ENCODE data around the gene PASD1. TPM values are rescaled to one million over a fixed set of nuclear protein-coding genes. Genes with fewer than 3 reads are reported as not detected.

PASD1 gene
- polyA plus RNA-seq, 2 donors: not detected

DNA sequence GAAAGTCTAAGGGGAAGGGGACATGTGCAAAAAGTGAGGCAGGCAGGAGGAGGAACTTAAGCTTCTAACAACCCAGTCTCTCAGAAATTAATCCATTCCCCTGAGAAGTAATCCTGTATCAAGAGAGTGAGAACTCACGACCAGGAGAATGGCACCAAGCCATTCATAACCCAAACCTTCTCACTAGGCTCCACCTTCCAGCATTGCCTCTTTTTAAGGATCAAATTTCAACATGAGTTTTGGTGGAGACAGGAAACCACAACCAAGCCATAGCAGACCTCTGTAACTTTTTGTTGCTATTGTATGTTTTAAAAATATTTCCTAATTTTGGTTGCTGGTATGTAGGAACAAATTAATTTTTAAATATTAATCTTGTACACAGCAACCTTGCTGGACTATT is 32.8 kb downstream of the PASD1 start:
- Histone ChIP-seq H3K4me3 (ENCODE audit: low read depth in 1 of 2, low read length in 2 of 2) (no peak overlapping the region), H3K9me3 (ENCODE audit: control insufficient read depth in 2 of 2, insufficient read depth in 1 of 2, low read depth in 1 of 2, low read length in 1 of 2) (no peaks in the 10 kb centered on the region), H3K4me1 (ENCODE audit: control insufficient read depth in 2 of 2, insufficient read depth in 2 of 2, low read length in 1 of 2) (no peaks in the 10 kb centered on the region), H3K36me3 (ENCODE audit: control insufficient read depth in 2 of 2, insufficient read depth in 2 of 2, low read length in 1 of 2) (no peaks in the 10 kb centered on the region), H3K27ac (ENCODE audit: low read depth in 2 of 2, low read length in 1 of 2) (no peak overlapping the region), H3K27me3 (ENCODE audit: control insufficient read depth in 1 of 2, insufficient read depth in 2 of 2, low read length in 2 of 2) (no peaks in the 10 kb centered on the region)
- 0 to 11% methylated on average over 1 of the region's 1 CpG for WGBS, 2 donors

DNA sequence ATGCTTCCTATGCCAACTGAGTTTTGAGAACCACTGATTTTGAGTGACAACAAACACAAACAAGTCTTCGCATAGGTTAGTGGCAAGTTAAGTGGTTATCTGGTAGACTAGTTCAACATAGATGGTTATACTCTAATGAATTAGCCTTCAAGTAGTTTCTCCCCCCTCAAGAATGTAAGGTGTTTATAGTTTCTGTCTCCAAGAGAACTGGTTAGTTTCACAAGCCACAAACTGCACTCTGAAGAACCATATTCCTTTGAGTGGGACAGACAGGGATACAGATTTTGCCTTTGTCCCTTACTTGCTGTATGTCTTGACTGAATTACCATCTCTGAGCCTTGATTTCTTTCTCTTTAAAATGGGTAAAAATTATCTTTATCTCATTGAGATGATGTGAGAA is 41.5 kb downstream of the PASD1 start:
- H3K4me3 ChIP-seq (ENCODE audit: low read depth in 1 of 2, low read length in 2 of 2): no peak overlapping the region
- no peaks in the 10 kb centered on the region for H3K36me3 ChIP-seq (ENCODE audit: control insufficient read depth in 2 of 2, insufficient read depth in 2 of 2, low read length in 1 of 2)
- H3K4me1 ChIP-seq (ENCODE audit: control insufficient read depth in 2 of 2, insufficient read depth in 2 of 2, low read length in 1 of 2): no peaks in the 10 kb centered on the region
- H3K27ac ChIP-seq (ENCODE audit: low read depth in 2 of 2, low read length in 1 of 2): no peak overlapping the region
- no peaks in the 10 kb centered on the region for H3K27me3 ChIP-seq (ENCODE audit: control insufficient read depth in 1 of 2, insufficient read depth in 2 of 2, low read length in 2 of 2)
- H3K9me3 ChIP-seq (ENCODE audit: control insufficient read depth in 2 of 2, insufficient read depth in 1 of 2, low read depth in 1 of 2, low read length in 1 of 2): no peaks in the 10 kb centered on the region
- WGBS, 2 donors: 76 to 85% methylated on average over 1 of the region's 1 CpG

DNA sequence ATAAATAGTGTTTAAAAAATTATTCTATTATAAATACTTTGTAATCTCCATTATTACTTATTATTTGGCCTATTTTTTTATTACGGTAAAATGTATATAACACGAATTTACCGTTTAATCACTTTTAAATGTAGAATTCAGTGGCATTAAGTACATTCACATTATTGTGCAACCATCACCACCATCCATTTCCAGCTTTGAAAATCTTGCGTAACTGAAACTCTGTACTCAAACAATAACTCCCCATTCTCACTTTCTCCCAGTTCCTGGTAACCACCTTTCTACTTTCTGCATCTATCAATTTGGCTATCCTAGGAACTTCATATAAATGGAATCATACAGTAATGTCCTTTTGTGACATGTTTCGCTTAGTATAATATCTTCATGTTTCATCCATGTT is 45.7 kb downstream of the PASD1 start:
- 80 to 87% methylated on average over 5 of the region's 5 CpGs for WGBS, 2 donors
- no peaks in the 10 kb centered on the region for H3K4me1 ChIP-seq (ENCODE audit: control insufficient read depth in 2 of 2, insufficient read depth in 2 of 2, low read length in 1 of 2)
- H3K36me3 ChIP-seq (ENCODE audit: control insufficient read depth in 2 of 2, insufficient read depth in 2 of 2, low read length in 1 of 2): no peaks in the 10 kb centered on the region
- H3K9me3 ChIP-seq (ENCODE audit: control insufficient read depth in 2 of 2, insufficient read depth in 1 of 2, low read depth in 1 of 2, low read length in 1 of 2): no peaks in the 10 kb centered on the region
- no peak overlapping the region for H3K4me3 ChIP-seq (ENCODE audit: low read depth in 1 of 2, low read length in 2 of 2)
- H3K27ac ChIP-seq (ENCODE audit: low read depth in 2 of 2, low read length in 1 of 2): no peak overlapping the region
- no peaks in the 10 kb centered on the region for H3K27me3 ChIP-seq (ENCODE audit: control insufficient read depth in 1 of 2, insufficient read depth in 2 of 2, low read length in 2 of 2)

DNA sequence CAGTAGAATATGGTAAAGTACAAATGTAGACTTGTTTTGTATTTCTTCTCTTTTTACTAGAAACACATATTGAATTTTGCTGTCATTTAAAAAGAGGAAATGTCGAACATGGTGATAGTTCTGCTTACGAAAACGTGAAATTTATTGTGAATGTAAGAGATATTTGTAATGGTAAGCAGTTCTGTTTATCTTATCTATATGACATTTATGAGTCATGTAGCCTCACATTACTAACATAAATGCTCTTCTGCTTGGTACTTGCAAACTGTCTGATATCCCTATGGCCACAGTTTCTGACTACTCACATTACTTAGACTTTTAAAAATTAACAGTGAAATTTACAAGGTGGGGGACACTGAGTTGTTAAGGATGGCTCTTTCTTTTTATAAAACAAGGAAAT is 57.9 kb downstream of the PASD1 start:
- Histone ChIP-seq H3K27me3 (ENCODE audit: control insufficient read depth in 1 of 2, insufficient read depth in 2 of 2, low read length in 2 of 2) (peaks cover 0 to 5% of the 10 kb centered on the region in 2 donors), H3K4me3 (ENCODE audit: low read depth in 1 of 2, low read length in 2 of 2) (no peak overlapping the region), H3K9me3 (ENCODE audit: control insufficient read depth in 2 of 2, insufficient read depth in 1 of 2, low read depth in 1 of 2, low read length in 1 of 2) (no peaks in the 10 kb centered on the region), H3K36me3 (ENCODE audit: control insufficient read depth in 2 of 2, insufficient read depth in 2 of 2, low read length in 1 of 2) (no peaks in the 10 kb centered on the region), H3K4me1 (ENCODE audit: control insufficient read depth in 2 of 2, insufficient read depth in 2 of 2, low read length in 1 of 2) (no peaks in the 10 kb centered on the region), H3K27ac (ENCODE audit: low read depth in 2 of 2, low read length in 1 of 2) (no peak overlapping the region)
- 57 to 79% methylated on average over 3 of the region's 3 CpGs for WGBS, 2 donors

DNA sequence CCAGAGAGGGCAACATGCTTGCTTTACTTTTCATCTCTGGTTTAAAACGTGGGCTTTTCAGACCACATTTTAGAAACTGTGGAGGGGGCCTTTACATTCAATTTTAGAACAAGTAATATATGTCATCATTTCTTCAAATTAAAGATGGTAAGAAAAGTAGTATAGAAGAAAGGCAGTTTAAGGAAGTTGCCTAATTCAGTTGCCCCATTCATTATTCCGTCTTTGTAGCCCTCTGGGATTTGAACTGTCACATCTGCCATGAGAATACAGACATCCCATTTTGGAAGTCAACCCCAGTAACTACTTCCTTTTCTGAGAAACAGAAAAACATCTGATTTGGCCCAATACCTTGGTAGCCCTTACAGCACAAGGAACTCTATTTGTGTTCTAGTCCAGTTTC is 61.2 kb downstream of the PASD1 start:
- Histone ChIP-seq H3K4me3 (ENCODE audit: low read depth in 1 of 2, low read length in 2 of 2) (no peak overlapping the region), H3K9me3 (ENCODE audit: control insufficient read depth in 2 of 2, insufficient read depth in 1 of 2, low read depth in 1 of 2, low read length in 1 of 2) (no peaks in the 10 kb centered on the region), H3K27ac (ENCODE audit: low read depth in 2 of 2, low read length in 1 of 2) (no peak overlapping the region), H3K4me1 (ENCODE audit: control insufficient read depth in 2 of 2, insufficient read depth in 2 of 2, low read length in 1 of 2) (no peaks in the 10 kb centered on the region), H3K27me3 (ENCODE audit: control insufficient read depth in 1 of 2, insufficient read depth in 2 of 2, low read length in 2 of 2) (peaks cover 0 to 3% of the 10 kb centered on the region in 2 donors), H3K36me3 (ENCODE audit: control insufficient read depth in 2 of 2, insufficient read depth in 2 of 2, low read length in 1 of 2) (no peaks in the 10 kb centered on the region)
- WGBS, 2 donors: 42 to 51% methylated on average over 2 of the region's 2 CpGs

DNA sequence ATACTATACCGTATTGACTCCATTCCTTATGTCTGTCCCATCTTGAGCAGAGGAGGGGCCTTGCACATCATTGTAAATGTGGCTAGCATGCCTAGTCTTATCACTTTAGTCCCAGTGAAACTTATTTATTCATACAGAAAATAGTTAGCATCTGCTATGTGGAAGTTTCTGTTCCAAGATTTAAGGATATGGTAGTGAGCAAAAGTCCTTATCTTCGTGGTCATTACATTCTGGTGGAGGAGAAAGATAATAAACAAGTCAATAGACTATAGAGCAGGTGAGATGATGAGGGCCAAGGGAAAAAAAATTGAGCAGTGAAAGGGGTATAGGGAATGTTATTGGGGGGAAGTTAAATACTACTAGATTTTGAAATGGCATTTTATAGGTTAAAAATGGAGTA is 68.3 kb downstream of the PASD1 start:
- Histone ChIP-seq H3K27me3 (ENCODE audit: control insufficient read depth in 1 of 2, insufficient read depth in 2 of 2, low read length in 2 of 2) (no peaks in the 10 kb centered on the region), H3K27ac (ENCODE audit: low read depth in 2 of 2, low read length in 1 of 2) (no peak overlapping the region), H3K4me1 (ENCODE audit: control insufficient read depth in 2 of 2, insufficient read depth in 2 of 2, low read length in 1 of 2) (no peaks in the 10 kb centered on the region), H3K9me3 (ENCODE audit: control insufficient read depth in 2 of 2, insufficient read depth in 1 of 2, low read depth in 1 of 2, low read length in 1 of 2) (no peaks in the 10 kb centered on the region), H3K4me3 (ENCODE audit: low read depth in 1 of 2, low read length in 2 of 2) (no peak overlapping the region), H3K36me3 (ENCODE audit: control insufficient read depth in 2 of 2, insufficient read depth in 2 of 2, low read length in 1 of 2) (no peaks in the 10 kb centered on the region)
- 65 to 77% methylated on average over 2 of the region's 2 CpGs for WGBS, 2 donors

DNA sequence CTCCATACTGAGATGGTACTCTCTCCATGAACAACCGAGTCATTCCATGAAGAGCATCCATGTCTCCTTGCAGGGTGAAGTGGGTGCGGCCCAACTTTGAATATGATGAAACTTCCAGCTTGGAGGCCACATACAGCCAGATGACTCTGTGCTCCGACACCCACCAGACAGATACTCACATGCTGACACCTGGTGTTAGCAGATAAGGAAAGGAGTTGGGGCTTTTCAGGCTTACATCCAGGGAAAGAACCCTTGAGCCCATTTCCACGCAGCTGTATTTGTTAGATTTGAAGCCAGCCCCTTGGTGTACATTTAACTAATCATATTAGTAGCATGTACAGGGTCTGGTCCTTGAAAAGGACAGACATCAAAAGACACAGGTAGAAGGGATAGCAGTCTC is 69.7 kb downstream of the PASD1 start:
- Histone ChIP-seq H3K9me3 (ENCODE audit: control insufficient read depth in 2 of 2, insufficient read depth in 1 of 2, low read depth in 1 of 2, low read length in 1 of 2) (no peaks in the 10 kb centered on the region), H3K4me3 (ENCODE audit: low read depth in 1 of 2, low read length in 2 of 2) (no peak overlapping the region), H3K27ac (ENCODE audit: low read depth in 2 of 2, low read length in 1 of 2) (no peak overlapping the region), H3K27me3 (ENCODE audit: control insufficient read depth in 1 of 2, insufficient read depth in 2 of 2, low read length in 2 of 2) (no peaks in the 10 kb centered on the region), H3K4me1 (ENCODE audit: control insufficient read depth in 2 of 2, insufficient read depth in 2 of 2, low read length in 1 of 2) (no peaks in the 10 kb centered on the region), H3K36me3 (ENCODE audit: control insufficient read depth in 2 of 2, insufficient read depth in 2 of 2, low read length in 1 of 2) (no peaks in the 10 kb centered on the region)
- 65 to 84% methylated on average over 4 of the region's 4 CpGs for WGBS, 2 donors

DNA sequence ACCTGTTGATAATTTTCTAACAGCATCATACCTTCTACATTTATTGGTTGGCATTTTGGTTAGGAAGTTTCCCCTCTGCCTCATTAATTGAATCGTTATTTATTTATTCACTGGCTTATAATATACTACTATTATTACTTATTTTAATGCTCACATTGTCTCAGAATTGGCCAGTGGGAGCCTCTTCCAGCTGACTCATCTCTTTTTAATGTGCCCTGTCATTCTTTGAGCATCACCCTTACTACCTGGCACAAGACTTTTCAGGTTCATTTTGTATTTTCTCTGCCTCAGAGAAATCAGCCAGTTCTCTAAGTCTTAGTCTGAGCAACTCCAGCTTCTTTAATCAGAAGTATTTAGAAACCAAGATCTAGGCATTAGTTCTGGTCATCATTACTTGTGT is 71.5 kb downstream of the PASD1 start:
- Histone ChIP-seq H3K27ac (ENCODE audit: low read depth in 2 of 2, low read length in 1 of 2) (no peak overlapping the region), H3K4me1 (ENCODE audit: control insufficient read depth in 2 of 2, insufficient read depth in 2 of 2, low read length in 1 of 2) (no peaks in the 10 kb centered on the region), H3K4me3 (ENCODE audit: low read depth in 1 of 2, low read length in 2 of 2) (no peak overlapping the region), H3K36me3 (ENCODE audit: control insufficient read depth in 2 of 2, insufficient read depth in 2 of 2, low read length in 1 of 2) (no peaks in the 10 kb centered on the region), H3K27me3 (ENCODE audit: control insufficient read depth in 1 of 2, insufficient read depth in 2 of 2, low read length in 2 of 2) (no peaks in the 10 kb centered on the region), H3K9me3 (ENCODE audit: control insufficient read depth in 2 of 2, insufficient read depth in 1 of 2, low read depth in 1 of 2, low read length in 1 of 2) (no peaks in the 10 kb centered on the region)
- 45 to 67% methylated on average over 1 of the region's 1 CpG for WGBS, 2 donors

DNA sequence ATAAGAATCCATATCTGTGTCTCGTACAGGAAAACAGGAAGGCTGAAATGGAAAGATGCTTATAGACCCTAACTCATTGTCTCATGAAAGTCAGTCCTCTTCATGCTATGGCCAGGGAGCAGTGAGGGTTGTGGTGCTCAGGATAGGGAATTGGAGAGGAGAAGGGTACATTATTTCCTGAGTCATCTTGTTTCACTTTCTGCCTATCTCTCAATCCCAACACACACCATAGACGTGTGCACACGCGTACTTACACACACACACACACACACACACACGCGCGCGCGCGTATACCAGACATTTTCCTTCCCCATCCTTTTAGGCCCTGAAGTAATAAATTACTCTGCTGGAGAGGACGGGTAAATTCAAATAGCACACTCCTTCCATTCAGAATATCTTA is 78.1 kb downstream of the PASD1 start:
- Histone ChIP-seq H3K4me3 (ENCODE audit: low read depth in 1 of 2, low read length in 2 of 2) (no peak overlapping the region), H3K4me1 (ENCODE audit: control insufficient read depth in 2 of 2, insufficient read depth in 2 of 2, low read length in 1 of 2) (no peaks in the 10 kb centered on the region), H3K27ac (ENCODE audit: low read depth in 2 of 2, low read length in 1 of 2) (no peak overlapping the region), H3K9me3 (ENCODE audit: control insufficient read depth in 2 of 2, insufficient read depth in 1 of 2, low read depth in 1 of 2, low read length in 1 of 2) (no peaks in the 10 kb centered on the region), H3K27me3 (ENCODE audit: control insufficient read depth in 1 of 2, insufficient read depth in 2 of 2, low read length in 2 of 2) (no peaks in the 10 kb centered on the region), H3K36me3 (ENCODE audit: control insufficient read depth in 2 of 2, insufficient read depth in 2 of 2, low read length in 1 of 2) (no peaks in the 10 kb centered on the region)
- 83 to 92% methylated on average over 11 of the region's 11 CpGs for WGBS, 2 donors

DNA sequence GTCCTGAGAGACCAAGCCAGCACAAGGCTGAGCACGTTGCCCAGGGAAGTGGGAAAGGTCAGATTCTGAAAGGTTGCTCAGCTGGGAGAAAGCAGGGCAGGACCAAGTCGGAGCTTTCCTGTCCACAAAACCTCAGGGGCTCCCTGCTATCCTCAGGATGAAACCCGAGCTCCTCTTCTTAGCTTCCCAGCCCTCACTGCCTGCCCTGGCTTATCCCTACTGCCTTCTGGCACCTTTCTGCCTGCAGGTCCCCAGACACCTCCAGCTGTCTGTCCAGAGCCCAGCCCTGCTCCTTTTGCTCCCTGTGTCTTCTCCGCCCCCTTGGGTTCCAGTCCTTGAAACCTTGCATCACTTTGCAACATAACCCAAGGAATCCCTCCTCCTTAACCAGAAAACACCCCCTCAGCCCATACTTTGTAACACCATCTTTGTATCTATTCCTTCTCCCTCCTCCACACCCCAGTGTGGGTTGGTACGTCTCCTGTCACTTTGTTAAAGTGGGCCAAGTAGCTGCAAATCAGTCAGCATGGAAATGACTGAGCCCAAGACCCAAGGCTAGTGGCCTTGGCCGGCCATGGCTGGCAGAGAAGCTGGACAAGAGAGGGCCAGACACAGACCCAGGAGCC is 111.8 kb downstream of the PASD1 start:
- Histone ChIP-seq H3K27ac (ENCODE audit: low read depth in 2 of 2, low read length in 1 of 2) (no peak overlapping the region), H3K36me3 (ENCODE audit: control insufficient read depth in 2 of 2, insufficient read depth in 2 of 2, low read length in 1 of 2) (no peaks in the 10 kb centered on the region), H3K4me1 (ENCODE audit: control insufficient read depth in 2 of 2, insufficient read depth in 2 of 2, low read length in 1 of 2) (peaks cover 0 to 3% of the 10 kb centered on the region in 2 donors), H3K27me3 (ENCODE audit: control insufficient read depth in 1 of 2, insufficient read depth in 2 of 2, low read length in 2 of 2) (no peaks in the 10 kb centered on the region), H3K4me3 (ENCODE audit: low read depth in 1 of 2, low read length in 2 of 2) (no peak overlapping the region), H3K9me3 (ENCODE audit: control insufficient read depth in 2 of 2, insufficient read depth in 1 of 2, low read depth in 1 of 2, low read length in 1 of 2) (no peaks in the 10 kb centered on the region)
- WGBS, 2 donors: 54 to 81% methylated on average over 6 of the region's 6 CpGs

Measured in esophagus (tissue), 2 donors.